ENCODE measurements around the gene ATAD3B. TPM values are rescaled to one million over a fixed set of nuclear protein-coding genes. Genes with fewer than 3 reads are reported as not detected.
A peak's percentile ranks its signal among the peaks of the same experiment; 100 is the strongest.
"Not testable (repeated sequence)": the region's sequence is repeated elsewhere in the genome, so short reads cannot be mapped to it uniquely, and the experiment has no call there.

ATAD3B gene
- total RNA-seq, 6 experiments from 2014 or later = 8.9 to 15.0 (median 10.2) TPM

- Histone ChIP-seq H3K4me3 (peak overlapping the region in 1 of 3 donors; percentile 13), H3K4me1 (peaks cover 0 to 26% (median 11%) of the 10 kb centered on the region in 4 donors), H3K9me3 (no peaks in the 10 kb centered on the region), H3K27me3 (no peaks in the 10 kb centered on the region), H3K27ac (no peak overlapping the region), H3K36me3 (no peaks in the 10 kb centered on the region)
- TF ChIP-seq CTCF (IDR thresholded peaks at IDR 0.05) = no peak
- no peak for TF ChIP-seq POLR2A (IDR thresholded peaks at IDR 0.05)
- no peak for ATAC-seq
- intact Hi-C loops (cut with DNase I) = no loop called here
- WGBS (ENCODE audit: insufficient coverage, low coverage, low lambda C conversion rate, missing lambda C conversion rate) = 33% methylated on average over 34 of the region's 66 CpGs
- DNase-seq = peak in 1 of 3 donors; percentile 55
These were observed 44.3 kb upstream of the ATAD3B start for GRCh38 chr1:1427106-1427819.

GRCh38 chr1:1427820-1428148 is 43.8 kb upstream of the ATAD3B start:
- TF ChIP-seq CTCF (IDR thresholded peaks at IDR 0.05) (no peak), POLR2A (IDR thresholded peaks at IDR 0.05) (no peak)
- Histone ChIP-seq H3K4me1 (peaks cover 0 to 31% (median 11%) of the 10 kb centered on the region in 4 donors), H3K4me3 (peak overlapping the region in 1 of 3 donors; percentile 13), H3K27me3 (no peaks in the 10 kb centered on the region), H3K36me3 (no peaks in the 10 kb centered on the region), H3K27ac (no peak overlapping the region), H3K9me3 (no peaks in the 10 kb centered on the region)
- DNase-seq (no peak), ATAC-seq (no peak)
- WGBS (ENCODE audit: insufficient coverage, low coverage, low lambda C conversion rate, missing lambda C conversion rate) = 0% methylated on average over 13 of the region's 22 CpGs
- intact Hi-C loops (cut with DNase I) = no loop called here

- DNase-seq (peak in 1 of 3 donors; percentile 54), ATAC-seq (no peak)
- intact Hi-C loops (cut with DNase I) = no loop called here
- no peaks in the 10 kb centered on the region for H3K36me3 ChIP-seq
- H3K4me1 ChIP-seq = peaks cover 0 to 32% (median 13%) of the 10 kb centered on the region in 4 donors
- TF ChIP-seq POLR2A (IDR thresholded peaks at IDR 0.05) = no peak
- H3K4me3 ChIP-seq = no peak overlapping the region
- H3K27me3 ChIP-seq = no peaks in the 10 kb centered on the region
- no peaks in the 10 kb centered on the region for H3K9me3 ChIP-seq
- no peak overlapping the region for H3K27ac ChIP-seq
- WGBS (ENCODE audit: insufficient coverage, low coverage, low lambda C conversion rate, missing lambda C conversion rate) = 67% methylated on average over 2 of the region's 19 CpGs
These were observed 43.4 kb upstream of the ATAD3B start for GRCh38 chr1:1428174-1428573.

GRCh38 chr1:1428967-1429366 is 42.6 kb upstream of the ATAD3B start:
- 95% methylated on average over 4 of the region's 6 CpGs for WGBS (ENCODE audit: insufficient coverage, low coverage, low lambda C conversion rate, missing lambda C conversion rate)
- H3K27ac ChIP-seq; H3K27me3 ChIP-seq; DNase-seq; H3K9me3 ChIP-seq; ATAC-seq; H3K36me3 ChIP-seq; H3K4me3 ChIP-seq; intact Hi-C loops (cut with DNase I): not testable (repeated sequence)
- peaks cover 0 to 40% (median 19%) of the 10 kb centered on the region in 4 donors for H3K4me1 ChIP-seq

- ATAC-seq (peak in 3 of 4 donors; percentile 5 to 30 (median 14)), DNase-seq (peak in 1 of 3 donors; percentile 56)
- intact Hi-C loops (cut with DNase I) = no loop called here
- Histone ChIP-seq H3K27ac (peak overlapping the region in 2 of 3 donors; percentile 53 to 84), H3K4me1 (peaks cover 0 to 47% (median 23%) of the 10 kb centered on the region in 4 donors), H3K36me3 (no peaks in the 10 kb centered on the region), H3K27me3 (no peaks in the 10 kb centered on the region), H3K4me3 (no peak overlapping the region), H3K9me3 (no peaks in the 10 kb centered on the region)
- TF ChIP-seq POLR2A (IDR thresholded peaks at IDR 0.05) (no peak), CTCF (IDR thresholded peaks at IDR 0.05) (no peak)
- WGBS (ENCODE audit: insufficient coverage, low coverage, low lambda C conversion rate, missing lambda C conversion rate) = 29% methylated on average over 6 of the region's 6 CpGs
These were observed 41.9 kb upstream of the ATAD3B start for GRCh38 chr1:1429671-1430073.

All from right lobe of liver (tissue), 6 donors.